ENCODE data around the gene ALDH3B1. TPM values are rescaled to one million over a fixed set of nuclear protein-coding genes. Genes with fewer than 3 reads are reported as not detected.
A peak's percentile ranks its signal among the peaks of the same experiment; 100 is the strongest.

ALDH3B1 gene
- total RNA-seq, 2 donors from 2014 or later = 15.2 to 18.4 TPM

- WGBS, 2 donors = 42 to 48% methylated on average over 11 to 20 of the region's 20 CpGs
- TF ChIP-seq POLR2A (IDR thresholded peaks at IDR 0.05) (no peak), CTCF (IDR thresholded peaks at IDR 0.05) (peak in 2 of 7 experiments; percentile 8 to 19)
- H3K9me3 ChIP-seq = no peaks in the 10 kb centered on the region
- peak overlapping the region; percentile 86 to 96 (median 96) for H3K27ac ChIP-seq
- no peaks in the 10 kb centered on the region for H3K27me3 ChIP-seq
- intact Hi-C loops (cut with DNase I) = no loop called here
- no peak overlapping the region for H3K4me3 ChIP-seq
- DNase-seq (peak; percentile 74 to 84 (median 79)), ATAC-seq (no peak)
- peaks cover 74% of the 10 kb centered on the region for H3K4me1 ChIP-seq
- H3K36me3 ChIP-seq (replicated peaks in 1 of 2; ENCODE audit: insufficient read depth in 1 of 2, low read depth in 2 of 2) = no peaks in the 10 kb centered on the region
These were observed 27.5 kb downstream of the ALDH3B1 start for GRCh38 chr11:68037411-68038225.

- ATAC-seq (peak; percentile 64), DNase-seq (peak; percentile 89 to 95 (median 93))
- 6 to 19% methylated on average over 4 to 13 of the region's 13 CpGs for WGBS, 2 donors
- peaks cover 77% of the 10 kb centered on the region for H3K4me1 ChIP-seq
- H3K4me3 ChIP-seq = no peak overlapping the region
- H3K27me3 ChIP-seq = no peaks in the 10 kb centered on the region
- H3K36me3 ChIP-seq (replicated peaks in 1 of 2; ENCODE audit: insufficient read depth in 1 of 2, low read depth in 2 of 2) = no peaks in the 10 kb centered on the region
- intact Hi-C loops (cut with DNase I) = no loop called here
- TF ChIP-seq POLR2A (IDR thresholded peaks at IDR 0.05) = no peak
- H3K27ac ChIP-seq = peak overlapping the region; percentile 86 to 96 (median 96)
- H3K9me3 ChIP-seq = no peaks in the 10 kb centered on the region
These were observed 28.1 kb downstream of the ALDH3B1 start for GRCh38 chr11:68038226-68038717.

GRCh38 chr11:68038718-68039525 is 28.8 kb downstream of the ALDH3B1 start, which contains the start of gene TCIRG1:
TCIRG1 (plus strand) TSS chr11:68039025; CDS start chr11:68041272, 2,247 bp downstream.
- peak; percentile 83 for ATAC-seq
- 1 to 2% methylated on average over 20 to 51 of the region's 51 CpGs for WGBS, 2 donors
- peak in 3 of 7 experiments; percentile 9 to 33 (median 16) for TF ChIP-seq CTCF (IDR thresholded peaks at IDR 0.05)
- TF ChIP-seq POLR2A (IDR thresholded peaks at IDR 0.05) = peak; percentile 96 to 98 (median 98)
- intact Hi-C loops (cut with DNase I) = no loop called here
- Histone ChIP-seq H3K4me3 (peak within 1 kb of the TSS; percentile 61 to 68), H3K27me3 (no peaks in the 10 kb centered on the region), H3K4me1 (peaks cover 77% of the 10 kb centered on the region), H3K36me3 (replicated peaks in 1 of 2; ENCODE audit: insufficient read depth in 1 of 2, low read depth in 2 of 2) (no peaks in the 10 kb centered on the region), H3K27ac (peak within 1 kb of the TSS; percentile 86 to 96 (median 96)), H3K9me3 (no peaks in the 10 kb centered on the region)
- peak; percentile 90 to 94 (median 94) for DNase-seq

- Histone ChIP-seq H3K4me1 (peaks cover 81% of the 10 kb centered on the region), H3K4me3 (peak overlapping the region; percentile 61 to 68), H3K9me3 (no peaks in the 10 kb centered on the region), H3K27me3 (no peaks in the 10 kb centered on the region), H3K27ac (peak overlapping the region; percentile 86 to 96 (median 96)), H3K36me3 (replicated peaks in 1 of 2; ENCODE audit: insufficient read depth in 1 of 2, low read depth in 2 of 2) (peaks cover 3% of the 10 kb centered on the region in 2 donors)
- no peak for TF ChIP-seq CTCF (IDR thresholded peaks at IDR 0.05)
- TF ChIP-seq POLR2A (IDR thresholded peaks at IDR 0.05) = no peak
- intact Hi-C loops (cut with DNase I) = no loop called here
- 5 to 8% methylated on average over 4 to 10 of the region's 10 CpGs for WGBS, 2 donors
- DNase-seq = peak in 3 of 4 donors; percentile 47 to 54 (median 49)
- no peak for ATAC-seq
These were observed 29.5 kb downstream of the ALDH3B1 start for GRCh38 chr11:68039526-68040086.

All from body of pancreas (tissue), 4 donors.